SK-N-SH (cell line): ENCODE measurements around the gene LRRC3C.

ENCODE experiments used
- CTCF ChIP-seq: fragments of 200-600 bp; sonication (generic); IDR thresholded peaks from 2 replicates; pipeline ENCODE4 v1.6.1; 2017; ENCODE audit warnings: antibody characterized with exemption, mild to moderate bottlenecking, moderate library complexity
- EP300 ChIP-seq, 2 experiments: IDR thresholded peaks; 2 replicates each; pipeline versions ENCODE4 v1.4.0 to v1.6.1; 2012; ENCODE audit warnings: borderline replicate concordance in 1 of 2, low read depth in 1 of 2, low read length in 1 of 2
- EZH2phosphoT487 ChIP-seq: fragments of 200-600 bp; sonication (generic); IDR thresholded peaks from 2 replicates; pipeline ENCODE4 v1.6.1; 2017; ENCODE audit warnings: low read depth, mixed run types, mild to moderate bottlenecking, antibody characterized with exemption, moderate library complexity, borderline replicate concordance
- FOXJ3 ChIP-seq: sonication (generic); formaldehyde crosslinking; IDR thresholded peaks from 2 replicates; pipeline ENCODE4 v1.5.1; 2020; ENCODE audit warnings: mild to moderate bottlenecking, missing genetic modification reagents
- GABPA ChIP-seq: IDR thresholded peaks from 2 replicates; pipeline ENCODE4 v1.4.0; 2012; ENCODE audit warnings: low read depth, mild to moderate bottlenecking
- MAX ChIP-seq: IDR thresholded peaks from 2 replicates; pipeline ENCODE4 v1.4.0; 2012; ENCODE audit warnings: low read depth
- RAD21 ChIP-seq: IDR thresholded peaks from 2 replicates; pipeline ENCODE4 v1.6.1; 2012; ENCODE audit warnings: mild to moderate bottlenecking, low read length
- TAF1 ChIP-seq: IDR thresholded peaks from 2 replicates; pipeline ENCODE4 v1.6.1; 2012; ENCODE audit warnings: low read depth, mild to moderate bottlenecking, low read length, moderate library complexity, borderline replicate concordance
- USF1 ChIP-seq: IDR thresholded peaks from 2 replicates; pipeline ENCODE4 v1.4.0; 2012; ENCODE audit warnings: low read depth, borderline replicate concordance
- TF ChIP-seq, protein P1 (sequence below): IDR thresholded peaks from 2 replicates; pipeline ENCODE4; 2012

GRCh38 chr17:39954876-39955275 lies 27.3 kb downstream of the LRRC3C start:
- TF ChIP-seq USF1 (no peak), EP300 (IDR thresholded peaks at IDR 0.05; ENCODE audit: borderline replicate concordance in 1 of 2, low read depth in 1 of 2, low read length in 1 of 2) (no peak), CTCF (no peak), EZH2phosphoT487 (no peak), FOXJ3 (no peak), MAX (no peak), GABPA (no peak), TAF1 (no peak), RAD21 (no peak)
- TF ChIP-seq, protein P1, sequence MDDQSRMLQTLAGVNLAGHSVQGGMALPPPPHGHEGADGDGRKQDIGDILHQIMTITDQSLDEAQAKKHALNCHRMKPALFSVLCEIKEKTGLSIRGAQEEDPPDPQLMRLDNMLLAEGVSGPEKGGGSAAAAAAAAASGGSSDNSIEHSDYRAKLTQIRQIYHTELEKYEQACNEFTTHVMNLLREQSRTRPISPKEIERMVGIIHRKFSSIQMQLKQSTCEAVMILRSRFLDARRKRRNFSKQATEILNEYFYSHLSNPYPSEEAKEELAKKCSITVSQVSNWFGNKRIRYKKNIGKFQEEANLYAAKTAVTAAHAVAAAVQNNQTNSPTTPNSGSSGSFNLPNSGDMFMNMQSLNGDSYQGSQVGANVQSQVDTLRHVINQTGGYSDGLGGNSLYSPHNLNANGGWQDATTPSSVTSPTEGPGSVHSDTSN: no peak
